PFSK-1 (cell line): ENCODE measurements around the gene PFDN6.

ENCODE experiments used
- FOXP2 ChIP-seq: optimal IDR thresholded peaks from 2 replicates; pipeline ENCODE3; 2011; ENCODE audit warnings: borderline replicate concordance, control low read depth, inconsistent platforms; ENCODE audit not compliant: insufficient read depth; ENCODE audit errors: extremely low read length, extremely low read depth
- SIN3A ChIP-seq: IDR thresholded peaks from 2 replicates; pipeline ENCODE4 v1.6.1; 2012; ENCODE audit warnings: mild to moderate bottlenecking, low read length, moderate library complexity, borderline replicate concordance; ENCODE audit not compliant: insufficient read depth
- TAF1 ChIP-seq: IDR thresholded peaks from 2 replicates; pipeline ENCODE4 v1.6.1; 2012; ENCODE audit warnings: low read length, control low read depth, borderline replicate concordance; ENCODE audit not compliant: insufficient read depth

DNA sequence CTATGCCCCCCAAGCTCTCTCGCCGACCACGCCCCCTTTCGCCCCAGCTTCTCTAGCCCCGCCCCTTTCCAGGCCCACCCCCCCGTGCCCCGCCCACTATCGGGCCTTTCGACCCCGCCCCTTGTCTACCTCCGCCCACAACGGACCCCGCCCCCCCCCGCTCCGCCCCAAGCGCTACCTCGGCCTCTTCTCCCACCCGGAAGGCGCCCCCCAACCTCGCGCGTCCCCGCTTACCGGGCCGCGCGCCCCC is 27.9 kb downstream of the PFDN6 start:
- TF ChIP-seq FOXP2 (no peak), SIN3A (no peak), TAF1 (no peak)
